Measurements from ENCODE around the gene ULK3.

DNA sequence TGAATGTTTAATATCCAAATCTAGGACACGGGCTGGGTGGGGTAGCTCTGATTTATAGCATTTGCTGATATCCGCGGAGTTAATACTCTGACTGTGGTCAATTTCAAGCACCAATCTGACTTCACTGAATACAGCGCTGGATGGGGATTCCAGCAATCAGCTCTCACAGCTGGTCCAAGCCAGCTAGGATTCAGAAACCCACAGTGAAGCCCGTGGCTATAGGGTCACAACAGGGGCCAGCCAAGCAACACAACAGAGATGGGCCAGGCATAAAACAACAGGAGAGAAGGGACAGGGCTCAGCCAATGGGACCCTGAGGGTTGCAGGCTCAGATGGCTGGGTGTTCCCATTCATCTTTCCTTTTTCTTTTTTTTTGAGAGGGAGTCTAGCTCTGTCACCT lies 35.7 kb downstream of the ULK3 start:
- no peak for TF ChIP-seq POLR2AphosphoS5 (IDR thresholded peaks at IDR 0.05; ENCODE audit: low read depth, low read length)
- TF ChIP-seq, protein P1, sequence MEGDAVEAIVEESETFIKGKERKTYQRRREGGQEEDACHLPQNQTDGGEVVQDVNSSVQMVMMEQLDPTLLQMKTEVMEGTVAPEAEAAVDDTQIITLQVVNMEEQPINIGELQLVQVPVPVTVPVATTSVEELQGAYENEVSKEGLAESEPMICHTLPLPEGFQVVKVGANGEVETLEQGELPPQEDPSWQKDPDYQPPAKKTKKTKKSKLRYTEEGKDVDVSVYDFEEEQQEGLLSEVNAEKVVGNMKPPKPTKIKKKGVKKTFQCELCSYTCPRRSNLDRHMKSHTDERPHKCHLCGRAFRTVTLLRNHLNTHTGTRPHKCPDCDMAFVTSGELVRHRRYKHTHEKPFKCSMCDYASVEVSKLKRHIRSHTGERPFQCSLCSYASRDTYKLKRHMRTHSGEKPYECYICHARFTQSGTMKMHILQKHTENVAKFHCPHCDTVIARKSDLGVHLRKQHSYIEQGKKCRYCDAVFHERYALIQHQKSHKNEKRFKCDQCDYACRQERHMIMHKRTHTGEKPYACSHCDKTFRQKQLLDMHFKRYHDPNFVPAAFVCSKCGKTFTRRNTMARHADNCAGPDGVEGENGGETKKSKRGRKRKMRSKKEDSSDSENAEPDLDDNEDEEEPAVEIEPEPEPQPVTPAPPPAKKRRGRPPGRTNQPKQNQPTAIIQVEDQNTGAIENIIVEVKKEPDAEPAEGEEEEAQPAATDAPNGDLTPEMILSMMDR (IDR thresholded peaks at IDR 0.05 in 2 of 3, conservative IDR thresholded peaks at IDR 0.05 in 1 of 3; ENCODE audit: borderline replicate concordance in 1 of 3, insufficient read depth in 1 of 3, low read depth in 2 of 3, low read length in 2 of 3): no peak
- TF ChIP-seq, protein P2, sequence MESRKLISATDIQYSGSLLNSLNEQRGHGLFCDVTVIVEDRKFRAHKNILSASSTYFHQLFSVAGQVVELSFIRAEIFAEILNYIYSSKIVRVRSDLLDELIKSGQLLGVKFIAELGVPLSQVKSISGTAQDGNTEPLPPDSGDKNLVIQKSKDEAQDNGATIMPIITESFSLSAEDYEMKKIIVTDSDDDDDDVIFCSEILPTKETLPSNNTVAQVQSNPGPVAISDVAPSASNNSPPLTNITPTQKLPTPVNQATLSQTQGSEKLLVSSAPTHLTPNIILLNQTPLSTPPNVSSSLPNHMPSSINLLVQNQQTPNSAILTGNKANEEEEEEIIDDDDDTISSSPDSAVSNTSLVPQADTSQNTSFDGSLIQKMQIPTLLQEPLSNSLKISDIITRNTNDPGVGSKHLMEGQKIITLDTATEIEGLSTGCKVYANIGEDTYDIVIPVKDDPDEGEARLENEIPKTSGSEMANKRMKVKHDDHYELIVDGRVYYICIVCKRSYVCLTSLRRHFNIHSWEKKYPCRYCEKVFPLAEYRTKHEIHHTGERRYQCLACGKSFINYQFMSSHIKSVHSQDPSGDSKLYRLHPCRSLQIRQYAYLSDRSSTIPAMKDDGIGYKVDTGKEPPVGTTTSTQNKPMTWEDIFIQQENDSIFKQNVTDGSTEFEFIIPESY (IDR thresholded peaks at IDR 0.05; ENCODE audit: extremely low read depth, insufficient replicate concordance, low read length): no peak
